GM08714 (cell line): ENCODE results near the gene B4GALNT4.
"Not testable (repeated sequence)": the region's sequence is repeated elsewhere in the genome, so short reads cannot be mapped to it uniquely, and the experiment has no call there.

ENCODE experiments used
- H3K4me3 ChIP-seq: fragments of 200-500 bp; sonication (Bioruptor generic); 2 replicates; pipeline ENCODE4 v1.5.1; 2014; ENCODE audit warnings: mild to moderate bottlenecking, low read length, inconsistent platforms
- ZNF274 ChIP-seq: IDR thresholded peaks from 2 replicates; pipeline ENCODE4 v1.6.1; 2012; ENCODE audit warnings: mild to moderate bottlenecking, low read depth, low read length

The B4GALNT4 gene

DNA sequence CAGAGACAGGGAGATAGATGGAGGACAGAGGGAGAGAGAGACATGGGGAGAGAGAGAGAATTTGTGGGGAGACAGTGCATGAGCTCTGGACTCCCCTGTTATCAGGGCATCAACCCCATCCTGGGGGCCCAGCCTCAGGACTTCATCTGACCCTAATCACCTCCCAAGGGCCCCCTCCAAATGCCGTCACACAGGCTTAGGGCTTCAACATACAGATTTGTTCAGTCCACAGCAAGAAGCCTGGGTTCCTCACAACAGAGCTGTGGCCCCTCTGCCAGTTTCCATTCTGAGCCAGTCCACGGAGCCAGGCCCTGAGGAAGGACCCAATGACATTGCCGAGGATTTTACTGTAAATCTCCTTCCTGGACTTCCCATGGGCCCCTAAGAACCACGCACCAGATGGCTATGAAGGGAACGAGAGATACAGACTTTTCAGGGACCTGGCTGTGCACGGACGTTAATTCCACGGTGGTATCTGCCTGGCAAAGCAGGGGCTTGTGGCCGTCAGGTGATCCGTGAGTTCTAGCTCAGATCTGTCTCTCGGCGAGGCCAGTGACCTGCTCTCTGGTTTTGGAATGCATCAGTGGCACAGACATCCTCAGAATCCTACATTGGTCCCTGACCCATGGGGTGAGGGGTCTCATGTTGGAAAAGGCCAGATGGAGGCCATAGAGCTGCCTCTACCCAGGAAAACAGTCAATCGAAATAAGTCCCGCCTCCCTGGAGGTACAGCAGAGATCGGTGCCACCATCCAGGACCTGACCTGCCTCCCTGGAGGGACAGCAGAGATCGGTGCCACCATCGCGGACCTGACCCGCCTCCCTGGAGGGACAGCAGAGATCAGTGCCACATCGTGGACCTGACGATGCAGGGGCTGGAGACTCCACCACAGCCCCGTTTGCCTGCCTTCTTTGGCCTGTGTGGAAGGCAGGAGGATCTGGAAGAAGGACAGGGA lies 8.7 kb upstream of the B4GALNT4 start:
- H3K4me3 ChIP-seq = no peak overlapping the region
- TF ChIP-seq ZNF274 = no peak

DNA sequence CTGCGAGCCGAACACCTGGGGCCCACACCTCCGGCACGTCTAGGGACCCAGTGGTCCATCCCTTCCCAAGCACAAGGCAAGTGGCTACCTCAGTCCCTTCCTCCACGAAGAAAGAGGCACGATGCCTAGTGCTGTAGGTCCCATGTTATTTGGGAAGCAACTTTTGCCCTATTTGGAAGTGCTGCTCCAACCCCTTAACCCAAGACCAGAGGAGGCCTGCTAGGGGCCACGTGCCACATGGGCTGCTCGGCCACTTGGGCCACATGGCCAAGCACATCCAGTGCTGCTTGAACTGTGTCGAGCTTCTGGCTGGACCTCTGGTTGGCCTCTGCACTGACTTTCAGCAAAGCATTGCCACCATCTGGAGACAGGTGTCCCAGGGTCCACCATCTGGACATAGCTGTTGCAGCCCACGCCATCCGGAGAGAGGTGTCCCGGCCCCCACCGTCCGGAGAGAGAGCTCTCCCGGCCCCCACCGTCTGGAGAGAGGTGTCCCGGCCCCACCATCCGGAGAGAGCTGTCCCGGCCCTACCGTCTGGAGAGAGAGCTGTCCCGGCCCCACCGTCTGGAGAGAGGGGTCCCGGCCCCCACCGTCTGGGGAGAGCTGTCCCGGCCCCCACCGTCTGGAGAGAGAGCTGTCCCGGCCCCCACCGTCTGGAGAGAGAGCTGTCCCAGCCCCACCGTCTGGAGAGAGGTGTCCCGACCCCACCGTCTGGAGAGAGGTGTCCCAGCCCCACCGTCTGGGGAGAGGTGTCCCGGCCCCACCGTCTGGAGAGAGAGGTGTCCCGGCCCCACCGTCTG lies 6.5 kb upstream of the B4GALNT4 start:
- TF ChIP-seq ZNF274 = no peak
- no peak overlapping the region for H3K4me3 ChIP-seq

DNA sequence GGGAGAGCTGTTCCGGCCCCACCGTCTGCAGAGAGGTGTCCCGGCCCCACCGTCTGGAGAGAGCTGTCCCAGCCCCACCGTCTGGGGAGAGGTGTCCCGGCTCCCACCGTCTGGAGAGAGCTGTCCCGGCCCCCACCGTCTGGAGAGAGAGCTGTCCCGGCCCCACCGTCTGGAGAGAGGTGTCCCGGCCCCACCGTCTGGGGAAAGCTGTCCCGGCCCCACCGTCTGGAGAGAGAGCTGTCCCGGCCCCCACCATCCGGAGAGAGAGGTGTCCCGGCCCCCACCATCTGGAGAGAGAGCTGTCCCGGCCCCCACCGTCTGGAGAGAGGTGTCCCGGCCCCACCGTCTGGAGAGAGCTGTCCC lies 5.9 kb upstream of the B4GALNT4 start:
- not testable (repeated sequence) for H3K4me3 ChIP-seq

DNA sequence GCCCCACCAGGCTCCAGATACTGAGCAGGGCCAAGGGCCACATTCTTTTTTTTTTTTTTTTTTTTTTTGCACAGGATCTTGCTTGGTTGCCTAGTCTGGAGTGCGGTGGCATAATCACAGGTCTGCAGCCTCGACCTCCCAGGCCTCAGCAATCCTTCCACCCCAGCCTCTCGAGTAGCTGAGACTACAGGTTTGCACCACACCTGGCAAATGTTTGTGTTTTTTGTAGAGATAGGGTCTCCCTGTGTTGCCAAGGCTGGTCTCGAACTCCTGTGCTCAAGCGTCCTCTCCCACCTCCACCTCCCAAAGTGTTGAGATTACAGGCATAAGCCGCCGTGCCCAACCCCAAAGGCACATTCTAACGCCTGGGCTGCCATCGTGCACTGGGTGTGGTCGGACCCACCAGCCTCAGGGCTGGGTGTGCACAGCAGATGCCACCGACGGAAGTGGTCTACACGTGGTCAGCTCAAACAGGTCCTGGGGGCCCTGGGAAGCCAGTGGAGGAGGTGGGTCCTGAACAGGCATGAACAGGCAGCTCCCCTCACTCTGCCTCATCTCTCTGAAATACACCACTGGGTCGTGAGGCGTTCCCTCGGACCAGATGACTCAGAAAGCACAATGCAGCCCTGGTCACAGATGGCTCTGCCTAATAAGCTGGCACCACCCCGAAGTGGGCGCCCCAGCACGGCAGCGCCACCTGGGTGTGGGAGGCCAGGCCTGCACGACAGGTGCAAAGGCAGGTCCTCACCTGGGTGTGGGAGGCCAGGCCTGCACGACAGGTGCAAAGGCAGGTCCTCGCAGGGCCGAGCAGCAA lies 5.1 kb upstream of the B4GALNT4 start:
- TF ChIP-seq ZNF274 = no peak
- no peak overlapping the region for H3K4me3 ChIP-seq

DNA sequence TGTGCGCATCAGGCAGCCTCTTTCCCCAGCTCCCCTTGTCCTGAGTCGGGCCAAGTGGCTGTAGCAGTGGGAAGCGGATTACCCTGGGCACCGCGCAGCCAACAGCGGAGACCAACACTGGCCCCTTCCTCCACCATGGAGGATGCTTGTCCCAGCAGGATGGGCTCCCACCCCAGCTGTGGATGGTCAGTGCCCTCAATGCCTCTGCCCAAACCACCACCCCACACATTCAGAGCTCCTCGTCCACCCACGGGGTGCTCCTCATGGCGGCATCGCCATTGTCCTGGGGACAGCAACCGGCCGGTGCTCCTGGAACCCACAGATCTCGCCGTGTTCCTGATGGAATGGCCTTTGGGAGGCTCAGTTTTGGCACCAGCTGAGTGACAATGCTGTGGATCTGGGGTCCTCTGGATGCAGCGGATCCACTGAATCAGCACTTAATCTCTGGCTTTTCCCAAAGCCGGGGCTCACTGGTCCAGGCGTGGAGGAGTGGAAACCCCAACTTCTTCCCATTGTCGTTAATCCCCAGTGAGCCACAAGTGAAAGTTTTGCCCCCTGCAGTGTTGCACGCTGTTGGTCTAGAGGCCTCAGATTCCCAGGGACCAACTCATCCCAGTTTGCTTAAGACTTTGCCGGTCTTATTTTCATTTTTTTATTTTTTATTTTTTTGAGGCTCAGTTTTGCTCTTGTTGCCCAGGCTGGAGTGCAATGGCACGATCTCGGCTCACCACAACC lies 4.1 kb upstream of the B4GALNT4 start:
- H3K4me3 ChIP-seq = no peak overlapping the region
- TF ChIP-seq ZNF274 = no peak

DNA sequence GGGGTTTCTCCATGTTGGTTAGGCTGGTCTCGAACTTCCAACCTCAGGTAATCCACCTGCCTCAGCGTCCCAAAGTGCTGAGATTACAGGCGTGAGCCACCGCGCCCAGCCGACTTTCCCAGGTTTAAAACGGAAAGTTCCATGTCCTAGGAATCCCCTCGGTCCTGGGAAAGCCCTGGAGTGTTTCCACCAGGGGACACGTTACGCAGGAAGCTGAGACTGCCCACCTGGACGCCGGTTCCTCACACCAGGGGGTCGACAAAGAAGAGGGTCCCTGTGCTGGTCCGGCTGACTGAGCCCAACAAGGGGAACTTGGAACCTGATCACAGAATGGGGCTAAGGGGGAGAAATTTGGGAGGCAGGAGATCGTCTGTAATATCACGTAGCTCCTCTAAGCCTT lies 3.5 kb upstream of the B4GALNT4 start:
- no peak overlapping the region for H3K4me3 ChIP-seq
- no peak for TF ChIP-seq ZNF274

DNA sequence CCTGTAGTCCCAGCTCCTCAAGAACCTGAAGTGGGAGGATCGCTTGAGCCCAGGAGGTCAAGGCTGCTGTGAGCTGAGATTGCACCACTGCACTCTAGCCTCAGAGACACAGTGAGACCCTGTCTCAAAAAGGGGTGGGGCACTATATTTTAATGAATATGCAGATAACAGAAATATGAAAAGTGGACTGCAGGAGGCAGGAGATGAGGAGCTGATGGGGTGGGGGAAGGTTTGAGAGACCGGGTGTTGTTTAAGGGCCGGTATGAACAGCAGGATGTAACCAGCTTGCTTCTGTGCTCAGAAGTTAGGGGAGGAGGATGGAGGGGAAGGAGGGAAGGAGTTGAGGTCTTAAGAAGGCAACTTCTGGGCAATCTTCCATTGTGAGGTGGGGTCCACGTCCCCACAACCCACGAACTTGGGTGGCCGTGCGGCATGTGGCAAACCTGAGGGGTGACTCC lies 1.3 kb upstream of the B4GALNT4 start:
- H3K4me3 ChIP-seq = no peak overlapping the region
- no peak for TF ChIP-seq ZNF274

DNA sequence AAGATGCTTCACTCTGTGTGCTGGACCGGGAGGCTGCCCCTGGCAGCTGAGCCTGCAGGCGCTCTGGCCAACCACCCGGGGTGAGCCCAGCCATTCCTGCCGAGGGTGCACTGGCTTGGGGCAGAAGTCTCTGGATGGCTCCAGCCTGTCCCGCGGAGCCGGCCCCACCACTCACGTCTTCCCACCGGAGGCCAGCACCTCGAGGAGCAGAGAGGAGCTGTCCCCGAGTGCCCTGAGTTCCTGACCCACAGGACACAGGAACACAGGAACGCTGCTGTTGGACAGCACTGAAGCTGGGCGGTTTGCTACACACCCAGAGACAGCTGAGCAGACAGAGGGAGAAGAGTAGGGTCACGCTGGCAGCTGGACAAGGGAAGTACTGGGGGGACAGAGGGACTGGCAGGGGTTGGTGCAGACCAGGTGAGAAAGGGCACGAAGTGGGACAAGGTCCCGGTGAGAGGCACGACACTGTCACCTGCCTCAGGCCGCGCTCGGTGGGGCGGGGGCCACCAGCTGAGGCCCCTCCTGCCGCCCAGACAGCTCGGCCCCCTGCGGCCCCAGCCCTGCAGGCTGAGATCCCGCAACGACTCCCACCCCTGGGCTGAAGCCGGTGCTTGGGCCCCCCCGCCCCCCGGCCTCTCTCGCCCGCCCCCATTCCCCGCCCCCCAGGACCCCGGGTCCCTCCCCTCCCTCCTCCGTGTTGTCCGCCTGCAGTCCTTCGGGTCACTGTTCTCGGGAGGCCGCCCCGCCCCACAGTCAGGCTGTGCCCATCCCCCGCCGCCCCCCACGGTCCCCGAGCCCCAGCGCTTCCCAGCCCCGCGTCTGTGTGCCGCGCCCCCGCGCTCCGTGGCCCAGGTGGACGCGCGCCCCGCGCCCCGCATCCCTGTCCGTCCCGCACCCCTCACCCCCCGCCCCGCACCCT lies 624 bp upstream of the B4GALNT4 start:
- no peak overlapping the region for H3K4me3 ChIP-seq
- no peak for TF ChIP-seq ZNF274

DNA sequence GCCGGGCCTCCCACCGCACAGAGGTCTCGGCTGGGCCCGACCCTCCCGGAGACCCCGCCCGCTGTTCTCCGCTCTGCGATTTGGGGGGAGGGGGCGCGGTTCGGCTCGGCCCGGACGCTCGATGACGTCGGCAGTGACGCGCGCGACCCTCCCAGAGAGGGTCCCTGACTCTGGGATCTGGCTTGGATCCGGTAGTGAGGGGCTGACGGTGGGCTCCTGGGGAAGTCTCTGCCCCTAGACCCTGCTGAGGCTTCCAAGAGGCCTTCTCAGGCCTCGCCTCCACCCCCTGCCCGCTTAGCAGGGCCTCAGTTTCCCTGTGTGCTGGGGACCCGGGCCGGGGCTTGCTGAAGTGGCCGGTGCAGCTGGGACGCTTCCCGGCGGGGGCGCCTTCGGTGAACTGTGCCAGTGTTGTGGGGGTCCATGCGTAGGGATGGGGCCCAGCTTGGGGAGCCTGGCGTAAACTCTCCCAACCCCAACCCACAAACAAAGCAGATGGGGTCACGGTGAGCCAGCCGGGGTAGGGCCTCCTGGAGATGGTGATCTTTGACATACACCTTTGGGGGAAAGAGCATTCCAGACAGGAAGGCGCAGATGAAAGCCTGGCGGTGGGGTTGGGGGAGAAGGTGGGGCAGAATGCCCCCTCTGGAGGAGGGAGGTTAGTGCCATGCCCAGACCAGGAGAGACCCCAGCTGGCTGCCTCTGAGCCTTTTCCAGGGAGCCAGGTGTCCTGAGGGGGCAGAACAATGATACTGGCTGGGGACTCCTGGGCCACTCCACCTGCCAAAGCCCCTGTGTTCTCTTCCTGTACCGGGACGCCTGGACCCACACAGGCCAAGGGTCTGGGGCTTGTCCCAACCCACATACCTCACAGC lies 1.0 kb downstream of the B4GALNT4 start:
- no peak overlapping the region for H3K4me3 ChIP-seq
- no peak for TF ChIP-seq ZNF274

DNA sequence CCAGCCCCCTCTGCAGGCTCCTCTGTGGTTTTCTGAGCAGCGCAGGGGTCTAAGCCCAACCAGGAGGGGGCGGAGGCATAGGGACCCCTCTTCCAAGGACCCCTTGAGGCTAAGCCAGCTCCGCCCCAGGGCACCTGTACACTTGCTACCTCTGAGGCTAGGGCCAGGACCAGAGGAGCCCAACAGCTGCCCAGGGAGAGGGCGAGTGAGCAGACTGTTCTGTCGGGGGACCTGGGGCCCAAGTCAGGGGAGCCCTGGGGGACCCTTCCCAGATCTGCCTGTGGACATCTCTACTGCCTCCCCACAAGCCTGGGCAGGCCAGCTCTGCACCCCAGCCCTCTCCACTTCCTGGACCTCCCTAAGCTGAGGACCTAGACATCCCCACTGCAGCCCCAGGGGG lies 1.8 kb downstream of the B4GALNT4 start:
- TF ChIP-seq ZNF274 = no peak
- no peak overlapping the region for H3K4me3 ChIP-seq

DNA sequence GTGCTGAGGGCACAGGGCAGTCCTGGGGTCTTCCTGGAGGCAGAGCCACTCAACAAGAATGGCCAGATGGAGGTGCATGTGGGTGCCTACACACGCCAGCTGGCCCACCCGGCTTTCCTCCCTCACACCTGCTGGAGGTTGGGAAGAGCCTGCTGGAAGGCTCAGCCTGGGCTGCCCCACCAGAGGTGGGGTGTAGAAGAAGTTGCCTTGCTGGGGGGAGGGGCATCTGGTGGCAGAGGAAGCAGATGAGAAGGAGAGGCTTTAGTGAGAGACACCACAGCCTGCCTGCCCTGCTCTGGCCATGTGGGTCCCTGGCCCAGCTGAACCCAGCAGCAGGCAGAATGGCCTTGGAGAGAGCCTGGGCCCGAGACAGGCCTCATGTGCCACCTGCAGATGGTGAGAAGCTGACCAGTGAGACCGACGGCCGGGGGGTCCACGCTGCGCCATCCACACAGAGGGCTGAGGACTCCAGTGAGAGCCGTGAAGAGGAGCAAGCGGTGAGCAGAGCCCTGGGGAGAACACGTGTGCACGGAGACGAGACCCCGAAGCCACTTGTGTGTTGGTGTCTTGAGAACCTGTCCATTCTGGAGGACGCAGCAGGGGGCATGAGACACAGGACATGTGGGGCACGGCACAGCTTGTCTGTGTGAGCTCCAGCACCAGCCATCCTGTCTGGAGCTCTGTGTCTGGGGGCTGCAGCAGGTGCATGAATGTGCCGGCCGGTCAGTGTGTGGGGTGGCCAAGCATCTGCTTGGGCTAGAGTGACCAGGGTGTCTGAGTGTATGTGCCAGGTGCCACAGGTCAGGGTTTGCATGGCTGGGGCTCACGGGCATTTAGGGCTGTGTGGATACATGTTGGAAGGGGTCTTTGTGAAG lies 2.7 kb downstream of the B4GALNT4 start:
- TF ChIP-seq ZNF274 = no peak
- H3K4me3 ChIP-seq = no peak overlapping the region
